ENCODE measurements around the gene PKD2.

- TF ChIP-seq CTCF (IDR thresholded peaks at IDR 0.05) (no peak), EZH2 (IDR thresholded peaks at IDR 0.05; ENCODE audit: borderline replicate concordance, insufficient read depth, low read depth, low read length, poor library complexity, severe bottlenecking) (no peak)
Observed at GRCh38 chr4:87970121-87970520, 37.3 kb upstream of the PKD2 start.
